K562 (cell line): ENCODE measurements around the gene LAMTOR1. TPM values are rescaled to one million over a fixed set of nuclear protein-coding genes. Genes with fewer than 3 reads are reported as not detected.

ENCODE experiments used
- HMGN3 ChIP-seq: IDR thresholded peaks from 2 replicates; pipeline ENCODE4 v1.6.1; 2011; ENCODE audit warnings: borderline replicate concordance, low read depth, mild to moderate bottlenecking, mixed read lengths, low read length; ENCODE audit not compliant: insufficient read length; ENCODE audit errors: extremely low read depth
- MED1 ChIP-seq: sonication (generic); formaldehyde crosslinking; IDR thresholded peaks from 2 replicates; pipeline ENCODE4 v1.8.1; 2023; ENCODE audit warnings: missing genetic modification reagents, borderline replicate concordance
- NR2C1 ChIP-seq, 2 experiments: fragments of 450-650 bp; IDR thresholded peaks; 2 replicates each; pipeline ENCODE4 v1.6.1; 2017; ENCODE audit warnings: mild to moderate bottlenecking in 2 of 2, antibody characterized with exemption in 1 of 2, inconsistent platforms in 1 of 2, missing compliant biosample characterization in 1 of 2, missing genetic modification characterization in 1 of 2
- OTX1 ChIP-seq: fragments of 450-650 bp; formaldehyde crosslinking; IDR thresholded peaks from 2 replicates; pipeline ENCODE4 v1.4.0; 2022; ENCODE audit warnings: mild to moderate bottlenecking
- PHF20 ChIP-seq: fragments of 450-650 bp; IDR thresholded peaks from 2 replicates; pipeline ENCODE4 v1.6.1; 2018; ENCODE audit not compliant: partially characterized antibody
- RFX1 ChIP-seq: fragments of 450-650 bp; IDR thresholded peaks from 2 replicates; pipeline ENCODE4 v1.6.1; 2016; ENCODE audit warnings: mild to moderate bottlenecking, moderate library complexity
- STAT5A ChIP-seq: IDR thresholded peaks from 2 replicates; pipeline ENCODE4 v1.6.1; 2012; ENCODE audit warnings: low read length, inconsistent platforms, borderline replicate concordance
- WHSC1 ChIP-seq: IDR thresholded peaks from one replicate; pipeline ENCODE4 v1.6.1; 2012; ENCODE audit warnings: low read length, control low read depth, inconsistent platforms
- ZNF217 ChIP-seq: sonication (generic); formaldehyde crosslinking; IDR thresholded peaks from 2 replicates; pipeline ENCODE4 v1.8.0; 2022; ENCODE audit warnings: mild to moderate bottlenecking, missing genetic modification reagents
- polyA plus RNA-seq, 8 experiments: library from polyadenylated mRNA; depleted of rRNA in 4 of 8; stranded (reverse) in 5 of 8; unstranded in 3 of 8; fragments of >200 nt; fragmentation: Nextera tagmentation in 2 of 8; fragmentation: Illumina TruSeq in 1 of 8; extraction: Ambion mirVana in 2 of 8; extraction: Trizol in 1 of 8; gene quantifications; 2 replicates each; pipeline versions ENCODE4 v1.2.1 to v1.2.3, GENCODE V29; 2011 to 2014; ENCODE audit warnings: inconsistent platforms in 1 of 8, missing spikeins in 1 of 8
- total RNA-seq, 7 experiments: library from RNA; depleted of rRNA in 6 of 7; stranded (reverse); fragments of >200 nt in 6 of 7; fragmentation: Illumina TruSeq in 2 of 7; extraction: Trizol in 2 of 7; gene quantifications; 2 replicates each; pipeline versions ENCODE4 v1.2.1 to v1.2.3, GENCODE V29; 2011 to 2021; ENCODE audit warnings: low replicate concordance in 1 of 7
- TF ChIP-seq, protein P1 (sequence below): IDR thresholded peaks from 2 replicates; pipeline ENCODE4 v1.6.1; 2011; ENCODE audit warnings: borderline replicate concordance, low read depth, mild to moderate bottlenecking, moderate library complexity, low read length; ENCODE audit not compliant: insufficient read depth, poor library complexity, severe bottlenecking
- TF ChIP-seq, protein P2 (sequence below): fragments of 250-450 bp; sonication (Bioruptor Pico); IDR thresholded peaks from 2 replicates; pipeline ENCODE4 v1.8.0; 2022; ENCODE audit warnings: inconsistent platforms, mild to moderate bottlenecking, moderate library complexity, borderline replicate concordance
- TF ChIP-seq, protein P3 (sequence below): fragments of 250-450 bp; sonication (Bioruptor Pico); IDR thresholded peaks from 2 replicates; pipeline ENCODE4 v1.8.0; 2021; ENCODE audit warnings: moderate library complexity, mild to moderate bottlenecking, inconsistent platforms
- TF ChIP-seq, protein P4 (sequence below), 2 experiments: fragments of 150-350 bp in 1 of 2; IDR thresholded peaks; 2 replicates each; pipeline ENCODE4 v1.6.1; 2012 to 2016; ENCODE audit warnings: low read depth in 2 of 2, low read length in 2 of 2, mild to moderate bottlenecking in 1 of 2, moderate library complexity in 1 of 2
- TF ChIP-seq, protein P5 (sequence below): fragments of 250-450 bp; sonication (Bioruptor Pico); IDR thresholded peaks from 2 replicates; pipeline ENCODE4 v1.5.1; 2021; ENCODE audit warnings: mild to moderate bottlenecking
- TF ChIP-seq, protein P6 (sequence below): fragments of 450-650 bp; formaldehyde crosslinking; IDR thresholded peaks from 2 replicates; pipeline ENCODE4 v1.4.0; 2020; ENCODE audit warnings: mild to moderate bottlenecking, mixed read lengths

Gene LAMTOR1
- total and polyA plus RNA-seq, 9 of the 15 experiments (the other 6 are each of a cell fraction or from before 2014, with no cell fraction given): 62.6 to 104 (median 85.3) TPM

DNA sequence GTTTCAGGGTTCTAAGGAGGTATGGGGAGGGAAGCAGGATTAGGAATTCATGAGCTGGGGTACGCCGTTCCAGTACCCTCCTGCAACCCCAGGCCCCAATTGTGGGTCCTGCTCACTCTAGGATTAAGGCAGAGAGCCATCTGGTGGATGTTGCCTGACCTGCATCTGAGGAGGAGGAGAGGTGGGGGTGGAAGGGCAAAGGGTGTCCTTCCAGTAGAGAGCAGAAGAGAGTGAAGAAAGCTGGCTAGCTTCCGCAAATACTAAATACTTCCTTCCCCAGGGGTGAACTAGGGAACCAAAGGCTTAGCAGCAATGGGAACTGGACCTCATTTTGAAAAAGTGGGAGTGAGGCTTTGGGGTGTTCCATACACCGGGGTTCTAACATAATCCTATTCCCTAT lies 11.8 kb downstream of the LAMTOR1 start (continued):
- TF ChIP-seq, protein P1, sequence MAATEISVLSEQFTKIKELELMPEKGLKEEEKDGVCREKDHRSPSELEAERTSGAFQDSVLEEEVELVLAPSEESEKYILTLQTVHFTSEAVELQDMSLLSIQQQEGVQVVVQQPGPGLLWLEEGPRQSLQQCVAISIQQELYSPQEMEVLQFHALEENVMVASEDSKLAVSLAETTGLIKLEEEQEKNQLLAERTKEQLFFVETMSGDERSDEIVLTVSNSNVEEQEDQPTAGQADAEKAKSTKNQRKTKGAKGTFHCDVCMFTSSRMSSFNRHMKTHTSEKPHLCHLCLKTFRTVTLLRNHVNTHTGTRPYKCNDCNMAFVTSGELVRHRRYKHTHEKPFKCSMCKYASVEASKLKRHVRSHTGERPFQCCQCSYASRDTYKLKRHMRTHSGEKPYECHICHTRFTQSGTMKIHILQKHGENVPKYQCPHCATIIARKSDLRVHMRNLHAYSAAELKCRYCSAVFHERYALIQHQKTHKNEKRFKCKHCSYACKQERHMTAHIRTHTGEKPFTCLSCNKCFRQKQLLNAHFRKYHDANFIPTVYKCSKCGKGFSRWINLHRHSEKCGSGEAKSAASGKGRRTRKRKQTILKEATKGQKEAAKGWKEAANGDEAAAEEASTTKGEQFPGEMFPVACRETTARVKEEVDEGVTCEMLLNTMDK: peak; percentile 24
- TF ChIP-seq, protein P2, sequence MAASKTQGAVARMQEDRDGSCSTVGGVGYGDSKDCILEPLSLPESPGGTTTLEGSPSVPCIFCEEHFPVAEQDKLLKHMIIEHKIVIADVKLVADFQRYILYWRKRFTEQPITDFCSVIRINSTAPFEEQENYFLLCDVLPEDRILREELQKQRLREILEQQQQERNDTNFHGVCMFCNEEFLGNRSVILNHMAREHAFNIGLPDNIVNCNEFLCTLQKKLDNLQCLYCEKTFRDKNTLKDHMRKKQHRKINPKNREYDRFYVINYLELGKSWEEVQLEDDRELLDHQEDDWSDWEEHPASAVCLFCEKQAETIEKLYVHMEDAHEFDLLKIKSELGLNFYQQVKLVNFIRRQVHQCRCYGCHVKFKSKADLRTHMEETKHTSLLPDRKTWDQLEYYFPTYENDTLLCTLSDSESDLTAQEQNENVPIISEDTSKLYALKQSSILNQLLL (CRISPR knock-in tag): no peak
- TF ChIP-seq HMGN3: no peak
- TF ChIP-seq NR2C1 (IDR thresholded peaks at IDR 0.05): peak; percentile 75
- TF ChIP-seq NR2C1 (tag; IDR thresholded peaks at IDR 0.05): peak; percentile 85
- TF ChIP-seq, protein P3, sequence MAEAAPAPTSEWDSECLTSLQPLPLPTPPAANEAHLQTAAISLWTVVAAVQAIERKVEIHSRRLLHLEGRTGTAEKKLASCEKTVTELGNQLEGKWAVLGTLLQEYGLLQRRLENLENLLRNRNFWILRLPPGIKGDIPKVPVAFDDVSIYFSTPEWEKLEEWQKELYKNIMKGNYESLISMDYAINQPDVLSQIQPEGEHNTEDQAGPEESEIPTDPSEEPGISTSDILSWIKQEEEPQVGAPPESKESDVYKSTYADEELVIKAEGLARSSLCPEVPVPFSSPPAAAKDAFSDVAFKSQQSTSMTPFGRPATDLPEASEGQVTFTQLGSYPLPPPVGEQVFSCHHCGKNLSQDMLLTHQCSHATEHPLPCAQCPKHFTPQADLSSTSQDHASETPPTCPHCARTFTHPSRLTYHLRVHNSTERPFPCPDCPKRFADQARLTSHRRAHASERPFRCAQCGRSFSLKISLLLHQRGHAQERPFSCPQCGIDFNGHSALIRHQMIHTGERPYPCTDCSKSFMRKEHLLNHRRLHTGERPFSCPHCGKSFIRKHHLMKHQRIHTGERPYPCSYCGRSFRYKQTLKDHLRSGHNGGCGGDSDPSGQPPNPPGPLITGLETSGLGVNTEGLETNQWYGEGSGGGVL (CRISPR knock-in tag): no peak
- TF ChIP-seq OTX1 (CRISPR knock-in tag): no peak
- TF ChIP-seq WHSC1: no peak
- TF ChIP-seq PHF20: no peak
- TF ChIP-seq MED1: no peak
- TF ChIP-seq STAT5A: no peak
- TF ChIP-seq ZNF217 (CRISPR knock-in tag): no peak
- no peak for TF ChIP-seq RFX1
- TF ChIP-seq, protein P4, sequence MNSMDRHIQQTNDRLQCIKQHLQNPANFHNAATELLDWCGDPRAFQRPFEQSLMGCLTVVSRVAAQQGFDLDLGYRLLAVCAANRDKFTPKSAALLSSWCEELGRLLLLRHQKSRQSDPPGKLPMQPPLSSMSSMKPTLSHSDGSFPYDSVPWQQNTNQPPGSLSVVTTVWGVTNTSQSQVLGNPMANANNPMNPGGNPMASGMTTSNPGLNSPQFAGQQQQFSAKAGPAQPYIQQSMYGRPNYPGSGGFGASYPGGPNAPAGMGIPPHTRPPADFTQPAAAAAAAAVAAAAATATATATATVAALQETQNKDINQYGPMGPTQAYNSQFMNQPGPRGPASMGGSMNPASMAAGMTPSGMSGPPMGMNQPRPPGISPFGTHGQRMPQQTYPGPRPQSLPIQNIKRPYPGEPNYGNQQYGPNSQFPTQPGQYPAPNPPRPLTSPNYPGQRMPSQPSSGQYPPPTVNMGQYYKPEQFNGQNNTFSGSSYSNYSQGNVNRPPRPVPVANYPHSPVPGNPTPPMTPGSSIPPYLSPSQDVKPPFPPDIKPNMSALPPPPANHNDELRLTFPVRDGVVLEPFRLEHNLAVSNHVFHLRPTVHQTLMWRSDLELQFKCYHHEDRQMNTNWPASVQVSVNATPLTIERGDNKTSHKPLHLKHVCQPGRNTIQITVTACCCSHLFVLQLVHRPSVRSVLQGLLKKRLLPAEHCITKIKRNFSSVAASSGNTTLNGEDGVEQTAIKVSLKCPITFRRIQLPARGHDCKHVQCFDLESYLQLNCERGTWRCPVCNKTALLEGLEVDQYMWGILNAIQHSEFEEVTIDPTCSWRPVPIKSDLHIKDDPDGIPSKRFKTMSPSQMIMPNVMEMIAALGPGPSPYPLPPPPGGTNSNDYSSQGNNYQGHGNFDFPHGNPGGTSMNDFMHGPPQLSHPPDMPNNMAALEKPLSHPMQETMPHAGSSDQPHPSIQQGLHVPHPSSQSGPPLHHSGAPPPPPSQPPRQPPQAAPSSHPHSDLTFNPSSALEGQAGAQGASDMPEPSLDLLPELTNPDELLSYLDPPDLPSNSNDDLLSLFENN (IDR thresholded peaks at IDR 0.05; ENCODE audit: low read depth in 2 of 2, low read length in 2 of 2): no peak
- TF ChIP-seq, protein P5, sequence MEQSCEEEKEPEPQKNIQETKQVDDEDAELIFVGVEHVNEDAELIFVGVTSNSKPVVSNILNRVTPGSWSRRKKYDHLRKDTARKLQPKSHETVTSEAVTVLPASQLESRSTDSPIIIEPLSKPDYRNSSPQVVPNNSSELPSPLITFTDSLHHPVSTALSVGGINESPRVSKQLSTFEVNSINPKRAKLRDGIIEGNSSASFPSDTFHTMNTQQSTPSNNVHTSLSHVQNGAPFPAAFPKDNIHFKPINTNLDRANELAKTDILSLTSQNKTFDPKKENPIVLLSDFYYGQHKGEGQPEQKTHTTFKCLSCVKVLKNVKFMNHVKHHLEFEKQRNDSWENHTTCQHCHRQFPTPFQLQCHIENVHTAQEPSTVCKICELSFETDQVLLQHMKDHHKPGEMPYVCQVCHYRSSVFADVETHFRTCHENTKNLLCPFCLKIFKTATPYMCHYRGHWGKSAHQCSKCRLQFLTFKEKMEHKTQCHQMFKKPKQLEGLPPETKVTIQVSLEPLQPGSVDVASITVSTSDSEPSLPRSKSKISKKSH (CRISPR knock-in tag): no peak
- TF ChIP-seq, protein P6, sequence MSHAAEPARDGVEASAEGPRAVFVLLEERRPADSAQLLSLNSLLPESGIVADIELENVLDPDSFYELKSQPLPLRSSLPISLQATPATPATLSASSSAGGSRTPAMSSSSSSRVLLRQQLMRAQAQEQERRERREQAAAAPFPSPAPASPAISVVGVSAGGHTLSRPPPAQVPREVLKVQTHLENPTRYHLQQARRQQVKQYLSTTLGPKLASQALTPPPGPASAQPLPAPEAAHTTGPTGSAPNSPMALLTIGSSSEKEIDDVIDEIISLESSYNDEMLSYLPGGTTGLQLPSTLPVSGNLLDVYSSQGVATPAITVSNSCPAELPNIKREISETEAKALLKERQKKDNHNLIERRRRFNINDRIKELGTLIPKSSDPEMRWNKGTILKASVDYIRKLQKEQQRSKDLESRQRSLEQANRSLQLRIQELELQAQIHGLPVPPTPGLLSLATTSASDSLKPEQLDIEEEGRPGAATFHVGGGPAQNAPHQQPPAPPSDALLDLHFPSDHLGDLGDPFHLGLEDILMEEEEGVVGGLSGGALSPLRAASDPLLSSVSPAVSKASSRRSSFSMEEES (CRISPR knock-in tag): no peak
